MCF 10A (cell line): Measurements from ENCODE around the gene DNAJA2. TPM values are rescaled to one million over a fixed set of nuclear protein-coding genes. Genes with fewer than 3 reads are reported as not detected.

Experiments
- BruUV-seq: library from RNA; stranded (reverse); fragments of 400-500 nt; replicated peaks from 2 replicates; lab custom pipeline; 2021; lab: Mats Ljungman, UMichigan
- CTCF ChIA-PET: fragments of 300-600 bp; sonication (Branson Sonifier 250); formaldehyde crosslinking; extraction: SDS; loops from one replicate; lab custom pipeline; 2021; ENCODE audit warnings: antibody characterized with exemption, inconsistent platforms; lab: Yijun Ruan, JAX
- POLR2A ChIA-PET: fragments of 300-600, 350-650 bp; sonication (Branson Sonifier 250); formaldehyde crosslinking; extraction: SDS; loops from one replicate; lab custom pipeline; 2020; ENCODE audit warnings: antibody characterized with exemption, inconsistent platforms; lab: Yijun Ruan, JAX
- DNase-seq: peaks from one replicate; pipeline ENCODE4 v3.0.0-alpha.2; 2018; ENCODE audit not compliant: unreplicated experiment
- H3K27ac Mint-ChIP-seq: one replicate; pipeline ENCODE4 v1.8.0; 2022; ENCODE audit warnings: mild to moderate bottlenecking, low read depth, mixed read lengths; ENCODE audit not compliant: unreplicated experiment
- H3K27me3 Mint-ChIP-seq: one replicate; pipeline ENCODE4 v1.8.0; 2022; ENCODE audit warnings: mixed read lengths; ENCODE audit not compliant: insufficient read depth, unreplicated experiment
- H3K36me3 Mint-ChIP-seq: one replicate; pipeline ENCODE4 v1.8.0; 2022; ENCODE audit warnings: mild to moderate bottlenecking, moderate library complexity, mixed read lengths; ENCODE audit not compliant: insufficient read depth, unreplicated experiment
- H3K4me1 Mint-ChIP-seq: one replicate; pipeline ENCODE4 v1.8.0; 2022; ENCODE audit warnings: mixed read lengths; ENCODE audit not compliant: insufficient read depth, unreplicated experiment
- H3K4me3 Mint-ChIP-seq: one replicate; pipeline ENCODE4 v1.8.0; 2022; ENCODE audit warnings: mild to moderate bottlenecking, moderate library complexity, mixed read lengths; ENCODE audit not compliant: unreplicated experiment
- H3K9me3 Mint-ChIP-seq: one replicate; pipeline ENCODE4 v1.8.0; 2022; ENCODE audit warnings: mixed read lengths; ENCODE audit not compliant: unreplicated experiment
- intact Hi-C: fragments of 100-400 bp; cut with micrococcal nuclease; formaldehyde crosslinking; loops from 2 replicates; pipeline ENCODE4 v1.14.1; 2022
- total RNA-seq: library from RNA; stranded (reverse); gene quantifications from 2 replicates; pipeline ENCODE4 v1.2.3, GENCODE V29; 2022
- TF ChIP-seq, protein P1 (sequence below): fragments of 200-600 bp; IDR thresholded peaks from one replicate; pipeline ENCODE4 v1.8.0; 2022; ENCODE audit warnings: antibody characterized with exemption, mild to moderate bottlenecking; ENCODE audit not compliant: unreplicated experiment

The DNAJA2 gene
- total RNA-seq, 1 experiment from 2014 or later, result 64.8 TPM

DNA sequence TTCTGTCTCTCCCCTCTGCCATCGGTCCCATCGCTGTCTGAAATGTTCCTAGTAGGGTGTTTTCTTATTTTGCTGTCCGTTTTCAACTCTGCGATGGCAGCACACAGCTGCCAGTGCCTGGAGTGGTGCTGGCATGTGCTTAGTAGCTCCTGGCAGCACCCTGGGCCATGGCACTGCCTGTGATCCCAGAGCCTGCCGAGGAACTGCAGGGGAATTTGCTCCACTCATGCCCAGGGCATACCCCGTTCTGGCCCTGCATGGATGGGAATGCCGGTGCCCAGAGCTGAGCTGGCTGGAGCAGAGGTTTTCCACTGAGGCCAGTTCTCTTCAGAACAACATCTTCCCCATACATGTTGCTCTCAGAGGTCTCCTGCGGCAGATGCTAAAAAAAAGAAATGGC is 46.2 kb downstream of the DNAJA2 start:
- Mint-ChIP-seq H3K4me1 (no peaks in the 10 kb centered on the region), H3K9me3 (no peaks in the 10 kb centered on the region), H3K27me3 (no peaks in the 10 kb centered on the region), H3K36me3 (peaks cover 72% of the 10 kb centered on the region), H3K4me3 (no peak overlapping the region), H3K27ac (no peak overlapping the region)
- TF ChIP-seq, protein P1, sequence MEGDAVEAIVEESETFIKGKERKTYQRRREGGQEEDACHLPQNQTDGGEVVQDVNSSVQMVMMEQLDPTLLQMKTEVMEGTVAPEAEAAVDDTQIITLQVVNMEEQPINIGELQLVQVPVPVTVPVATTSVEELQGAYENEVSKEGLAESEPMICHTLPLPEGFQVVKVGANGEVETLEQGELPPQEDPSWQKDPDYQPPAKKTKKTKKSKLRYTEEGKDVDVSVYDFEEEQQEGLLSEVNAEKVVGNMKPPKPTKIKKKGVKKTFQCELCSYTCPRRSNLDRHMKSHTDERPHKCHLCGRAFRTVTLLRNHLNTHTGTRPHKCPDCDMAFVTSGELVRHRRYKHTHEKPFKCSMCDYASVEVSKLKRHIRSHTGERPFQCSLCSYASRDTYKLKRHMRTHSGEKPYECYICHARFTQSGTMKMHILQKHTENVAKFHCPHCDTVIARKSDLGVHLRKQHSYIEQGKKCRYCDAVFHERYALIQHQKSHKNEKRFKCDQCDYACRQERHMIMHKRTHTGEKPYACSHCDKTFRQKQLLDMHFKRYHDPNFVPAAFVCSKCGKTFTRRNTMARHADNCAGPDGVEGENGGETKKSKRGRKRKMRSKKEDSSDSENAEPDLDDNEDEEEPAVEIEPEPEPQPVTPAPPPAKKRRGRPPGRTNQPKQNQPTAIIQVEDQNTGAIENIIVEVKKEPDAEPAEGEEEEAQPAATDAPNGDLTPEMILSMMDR, result no peak
- BruUV-seq, result no TSS peak
- ChIA-PET POLR2A (interaction anchor here (0.6 kb wide), 1 partner anchor 176 kb away, joined by 3 read pairs; no protein-coding TSS in a partner anchor), CTCF (interaction anchor here (0.6 to 6.7 kb wide), 8 partner anchors 8 to 465 kb away, joined by 3 to 87 read pairs (median 4); no protein-coding TSS in a partner anchor)
- DNase-seq, result no peak
- intact Hi-C loops, result no loop called here

DNA sequence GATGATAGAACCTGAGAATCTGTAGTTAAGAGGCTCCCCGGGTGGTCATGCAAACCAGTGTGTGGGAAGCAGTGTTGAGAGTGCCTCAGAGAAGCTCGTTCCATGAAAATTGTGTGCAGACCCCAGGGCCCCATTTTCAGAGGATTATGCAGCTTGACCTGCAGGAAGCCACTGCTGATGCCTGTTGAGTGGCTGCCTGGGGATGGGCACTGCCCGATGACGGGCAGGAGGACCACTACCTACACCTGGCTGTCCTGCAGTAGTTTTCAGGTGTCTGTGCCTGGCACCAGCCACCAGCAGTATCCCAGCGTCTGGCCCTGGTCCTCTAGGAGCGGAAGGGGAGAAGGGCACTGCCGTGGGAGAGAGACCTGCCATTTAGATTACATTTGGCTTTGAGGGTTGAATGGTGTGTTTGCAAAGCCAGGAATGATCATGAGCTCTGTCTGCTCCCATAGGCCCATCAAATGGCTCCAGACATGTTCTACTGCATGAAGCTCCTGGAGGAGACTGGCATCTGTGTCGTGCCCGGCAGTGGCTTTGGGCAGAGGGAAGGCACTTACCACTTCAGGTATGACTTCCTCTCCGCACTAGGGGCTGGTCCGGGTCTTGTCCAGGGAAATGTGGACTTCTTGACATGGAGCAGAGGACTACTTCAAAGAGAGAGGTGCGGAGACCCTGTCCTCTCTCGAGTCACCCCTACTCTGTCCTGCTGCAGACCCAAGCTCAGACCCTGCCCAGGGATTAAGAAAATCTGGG is 46.8 kb downstream of the DNAJA2 start:
- no peak for DNase-seq
- Mint-ChIP-seq H3K4me1 (no peaks in the 10 kb centered on the region), H3K27me3 (no peaks in the 10 kb centered on the region), H3K36me3 (peaks cover 78% of the 10 kb centered on the region), H3K9me3 (no peaks in the 10 kb centered on the region), H3K4me3 (no peak overlapping the region), H3K27ac (no peak overlapping the region)
- intact Hi-C loops, result no loop called here
- CTCF ChIA-PET, result interaction anchor here (0.6 to 6.7 kb wide), 10 partner anchors 8 to 78 kb away, joined by 3 to 87 read pairs (median 4); no protein-coding TSS in a partner anchor
- POLR2A ChIA-PET, result interaction anchor here (0.6 to 1.1 kb wide), 2 partner anchors 41 to 175 kb away, joined by 3 read pairs; no protein-coding TSS in a partner anchor
- TF ChIP-seq, protein P1, result no peak
- BruUV-seq, result no TSS peak

DNA sequence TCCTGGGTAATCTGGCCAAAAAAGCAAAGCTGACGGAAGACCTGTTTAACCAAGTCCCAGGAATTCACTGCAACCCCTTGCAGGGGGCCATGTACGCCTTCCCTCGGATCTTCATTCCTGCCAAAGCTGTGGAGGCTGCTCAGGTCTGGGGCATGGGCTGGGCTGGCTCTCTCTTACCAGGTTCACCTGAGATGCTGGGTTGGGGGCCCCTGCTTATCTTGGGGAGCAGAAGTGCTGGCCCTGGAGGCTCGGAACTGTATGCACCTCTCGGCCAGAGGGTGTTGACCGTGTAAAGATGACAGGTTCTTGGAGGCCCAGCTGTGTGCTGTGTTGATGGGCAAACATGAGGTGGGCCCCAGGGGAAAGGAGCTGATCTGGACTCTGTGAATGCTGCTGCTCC is 49.1 kb downstream of the DNAJA2 start:
- CTCF ChIA-PET, result interaction anchor here (0.5 to 2.1 kb wide), 4 partner anchors 16 to 133 kb away, joined by 3 to 11 read pairs (median 5); no protein-coding TSS in a partner anchor
- BruUV-seq, result no TSS peak
- DNase-seq, result no peak
- Mint-ChIP-seq H3K27ac (peak overlapping the region; percentile 19), H3K4me1 (no peaks in the 10 kb centered on the region), H3K9me3 (no peaks in the 10 kb centered on the region), H3K4me3 (no peak overlapping the region), H3K36me3 (peaks cover 91% of the 10 kb centered on the region), H3K27me3 (no peaks in the 10 kb centered on the region)
- POLR2A ChIA-PET, result interaction anchor here (1.1 kb wide), 1 partner anchor 48 kb away, joined by 3 read pairs; no protein-coding TSS in a partner anchor
- intact Hi-C loops, result no loop called here
- TF ChIP-seq, protein P1, result no peak

DNA sequence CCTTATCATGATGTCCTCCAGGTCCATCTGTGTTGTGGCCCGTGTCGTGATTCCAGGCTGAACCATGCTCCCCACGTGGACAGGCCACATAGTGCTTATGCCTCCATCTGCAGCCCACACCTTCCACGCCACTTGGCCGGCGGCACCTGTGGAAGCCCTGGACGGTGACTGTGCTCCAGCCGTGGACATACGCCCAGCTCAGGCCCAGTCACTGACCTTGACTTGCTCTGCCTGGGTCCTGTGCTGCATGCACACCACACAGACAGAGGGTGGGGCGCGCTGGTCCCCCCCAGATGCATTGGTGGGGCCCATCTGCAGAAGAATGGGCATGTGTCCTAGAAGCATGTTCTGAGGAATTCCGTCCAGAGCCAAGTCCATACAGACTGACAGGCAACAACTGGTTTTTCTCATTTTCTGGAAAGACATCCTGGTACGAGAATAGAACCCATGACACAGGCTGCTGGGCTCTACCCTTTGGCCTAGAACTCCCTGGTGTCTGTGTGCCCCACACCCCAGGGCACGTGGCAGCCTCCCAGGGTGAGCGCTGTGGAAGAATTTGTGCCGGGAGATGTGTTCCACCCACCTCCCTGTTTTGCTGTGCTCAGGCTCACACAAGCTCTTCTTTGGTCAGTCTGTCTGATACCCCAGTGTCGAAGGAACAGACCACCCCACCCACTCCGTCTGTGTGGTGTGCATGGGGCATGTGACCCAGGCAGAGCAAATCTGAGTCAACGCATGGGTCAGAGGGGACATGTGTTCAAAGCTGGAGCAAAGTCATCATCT is 49.8 kb downstream of the DNAJA2 start:
- H3K27ac Mint-ChIP-seq, result no peak overlapping the region
- no peaks in the 10 kb centered on the region for H3K4me1 Mint-ChIP-seq
- H3K36me3 Mint-ChIP-seq, result peaks cover 91% of the 10 kb centered on the region
- H3K27me3 Mint-ChIP-seq, result no peaks in the 10 kb centered on the region
- TF ChIP-seq, protein P1, result no peak
- no peak overlapping the region for H3K4me3 Mint-ChIP-seq
- BruUV-seq, result no TSS peak
- intact Hi-C loops, result no loop called here
- ChIA-PET CTCF (interaction anchor here (0.6 to 1.1 kb wide), 3 partner anchors 13 to 132 kb away, joined by 3 read pairs; no protein-coding TSS in a partner anchor), POLR2A (no interaction called here)
- DNase-seq, result no peak
- no peaks in the 10 kb centered on the region for H3K9me3 Mint-ChIP-seq
